ENCODE data around the gene CKAP2L. TPM values are rescaled to one million over a fixed set of nuclear protein-coding genes. Genes with fewer than 3 reads are reported as not detected.

Gene CKAP2L
- total RNA-seq, 3 donors from 2014 or later: 0.96 TPM; not detected in 2

GRCh38 chr2:112794131-112794733 lies 29.8 kb upstream of the CKAP2L start:
- Histone ChIP-seq H3K4me1 (no peaks in the 10 kb centered on the region), H3K36me3 (no peaks in the 10 kb centered on the region), H3K27me3 (no peaks in the 10 kb centered on the region), H3K27ac (no peak overlapping the region), H3K4me3 (no peak overlapping the region), H3K9me3 (no peaks in the 10 kb centered on the region)
- TF ChIP-seq POLR2AphosphoS5 (IDR thresholded peaks at IDR 0.05): peak in 1 of 3 donors; percentile 73
- TF ChIP-seq CTCF (IDR thresholded peaks at IDR 0.05): no peak
- no peak for DNase-seq (ENCODE audit: low spot score in 2 of 2)
- intact Hi-C loops (cut with DNase I; ENCODE audit: low total_unique reads): no loop called here

- H3K27me3 ChIP-seq: no peaks in the 10 kb centered on the region
- no peaks in the 10 kb centered on the region for H3K9me3 ChIP-seq
- H3K27ac ChIP-seq: peak overlapping the region in 1 of 2 donors; percentile 27
- no peak for DNase-seq (ENCODE audit: low spot score in 2 of 2)
- H3K4me1 ChIP-seq: no peaks in the 10 kb centered on the region
- intact Hi-C loops (cut with DNase I; ENCODE audit: low total_unique reads): no loop called here
- H3K4me3 ChIP-seq: no peak overlapping the region
- TF ChIP-seq POLR2AphosphoS5 (IDR thresholded peaks at IDR 0.05) (no peak), POLR2A (IDR thresholded peaks at IDR 0.05) (no peak), CTCF (IDR thresholded peaks at IDR 0.05) (no peak)
- no peaks in the 10 kb centered on the region for H3K36me3 ChIP-seq
Measured at GRCh38 chr2:112793449-112793978, 29.1 kb upstream of the CKAP2L start.

GRCh38 chr2:112792419-112792818 lies 28.0 kb upstream of the CKAP2L start:
- no peak for DNase-seq (ENCODE audit: low spot score in 2 of 2)
- Histone ChIP-seq H3K27me3 (no peaks in the 10 kb centered on the region), H3K27ac (no peak overlapping the region), H3K36me3 (no peaks in the 10 kb centered on the region), H3K4me3 (no peak overlapping the region), H3K9me3 (no peaks in the 10 kb centered on the region), H3K4me1 (no peaks in the 10 kb centered on the region)
- intact Hi-C loops (cut with DNase I; ENCODE audit: low total_unique reads): no loop called here
- TF ChIP-seq CTCF (IDR thresholded peaks at IDR 0.05) (no peak), POLR2AphosphoS5 (IDR thresholded peaks at IDR 0.05) (no peak), POLR2A (IDR thresholded peaks at IDR 0.05) (no peak)

DNA sequence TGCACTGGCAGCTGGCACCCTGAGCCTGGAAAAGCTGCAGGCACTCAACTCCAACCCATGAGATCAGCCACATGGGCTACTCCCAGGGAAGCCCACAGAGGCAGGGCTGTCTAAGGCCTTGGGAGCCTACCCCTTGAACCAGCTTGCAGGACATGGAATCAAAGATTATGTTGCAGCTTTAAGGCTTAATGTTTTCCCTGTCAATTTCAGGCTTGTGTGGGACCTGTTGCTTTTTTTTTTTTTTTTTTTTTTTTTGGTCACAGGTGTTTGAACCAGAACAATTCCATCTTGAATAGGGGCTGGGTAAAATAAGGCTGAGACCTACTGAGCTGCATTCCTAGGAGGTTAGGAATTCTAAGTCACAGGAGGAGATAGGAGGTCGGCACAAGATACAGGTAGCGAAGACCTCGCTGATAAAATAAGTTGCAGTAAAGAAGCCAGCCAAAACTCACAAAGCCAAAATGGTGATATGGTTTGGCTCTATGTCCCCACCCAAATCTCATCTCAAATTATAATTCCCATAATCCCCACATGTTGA lies 27.4 kb upstream of the CKAP2L start:
- Histone ChIP-seq H3K4me1 (no peaks in the 10 kb centered on the region), H3K27me3 (no peaks in the 10 kb centered on the region), H3K4me3 (no peak overlapping the region), H3K36me3 (no peaks in the 10 kb centered on the region), H3K27ac (no peak overlapping the region), H3K9me3 (no peaks in the 10 kb centered on the region)
- intact Hi-C loops (cut with DNase I; ENCODE audit: low total_unique reads): no loop called here
- no peak for DNase-seq (ENCODE audit: low spot score in 2 of 2)
- TF ChIP-seq POLR2AphosphoS5 (IDR thresholded peaks at IDR 0.05): no peak
- TF ChIP-seq POLR2A (IDR thresholded peaks at IDR 0.05): no peak
- TF ChIP-seq CTCF (IDR thresholded peaks at IDR 0.05): no peak

GRCh38 chr2:112791019-112791418 lies 26.6 kb upstream of the CKAP2L start:
- Histone ChIP-seq H3K36me3 (no peaks in the 10 kb centered on the region), H3K27me3 (no peaks in the 10 kb centered on the region), H3K27ac (no peak overlapping the region), H3K4me1 (no peaks in the 10 kb centered on the region), H3K4me3 (no peak overlapping the region), H3K9me3 (no peaks in the 10 kb centered on the region)
- no peak for TF ChIP-seq CTCF (IDR thresholded peaks at IDR 0.05)
- no peak for TF ChIP-seq POLR2A (IDR thresholded peaks at IDR 0.05)
- no peak for TF ChIP-seq POLR2AphosphoS5 (IDR thresholded peaks at IDR 0.05)
- intact Hi-C loops (cut with DNase I; ENCODE audit: low total_unique reads): no loop called here
- no peak for DNase-seq (ENCODE audit: low spot score in 2 of 2)

All from breast epithelium (tissue), 4 donors.